ENCODE results near the gene GNL1.
A peak's percentile ranks its signal among the peaks of the same experiment; 100 is the strongest.
"Not testable (repeated sequence)": the region's sequence is repeated elsewhere in the genome, so short reads cannot be mapped to it uniquely, and the experiment has no call there.

The GNL1 gene

GRCh38 chr6:30533460-30534294 lies 22.6 kb downstream of the GNL1 start:
- no peak overlapping the region for H3K4me3 ChIP-seq (ENCODE audit: low read length)
- TF ChIP-seq, protein P1, sequence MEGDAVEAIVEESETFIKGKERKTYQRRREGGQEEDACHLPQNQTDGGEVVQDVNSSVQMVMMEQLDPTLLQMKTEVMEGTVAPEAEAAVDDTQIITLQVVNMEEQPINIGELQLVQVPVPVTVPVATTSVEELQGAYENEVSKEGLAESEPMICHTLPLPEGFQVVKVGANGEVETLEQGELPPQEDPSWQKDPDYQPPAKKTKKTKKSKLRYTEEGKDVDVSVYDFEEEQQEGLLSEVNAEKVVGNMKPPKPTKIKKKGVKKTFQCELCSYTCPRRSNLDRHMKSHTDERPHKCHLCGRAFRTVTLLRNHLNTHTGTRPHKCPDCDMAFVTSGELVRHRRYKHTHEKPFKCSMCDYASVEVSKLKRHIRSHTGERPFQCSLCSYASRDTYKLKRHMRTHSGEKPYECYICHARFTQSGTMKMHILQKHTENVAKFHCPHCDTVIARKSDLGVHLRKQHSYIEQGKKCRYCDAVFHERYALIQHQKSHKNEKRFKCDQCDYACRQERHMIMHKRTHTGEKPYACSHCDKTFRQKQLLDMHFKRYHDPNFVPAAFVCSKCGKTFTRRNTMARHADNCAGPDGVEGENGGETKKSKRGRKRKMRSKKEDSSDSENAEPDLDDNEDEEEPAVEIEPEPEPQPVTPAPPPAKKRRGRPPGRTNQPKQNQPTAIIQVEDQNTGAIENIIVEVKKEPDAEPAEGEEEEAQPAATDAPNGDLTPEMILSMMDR (IDR thresholded peaks at IDR 0.05; ENCODE audit: insufficient read depth, low read depth, low read length, missing control alignments) = no peak
- no peak for DNase-seq (ENCODE audit: low read depth)

DNA sequence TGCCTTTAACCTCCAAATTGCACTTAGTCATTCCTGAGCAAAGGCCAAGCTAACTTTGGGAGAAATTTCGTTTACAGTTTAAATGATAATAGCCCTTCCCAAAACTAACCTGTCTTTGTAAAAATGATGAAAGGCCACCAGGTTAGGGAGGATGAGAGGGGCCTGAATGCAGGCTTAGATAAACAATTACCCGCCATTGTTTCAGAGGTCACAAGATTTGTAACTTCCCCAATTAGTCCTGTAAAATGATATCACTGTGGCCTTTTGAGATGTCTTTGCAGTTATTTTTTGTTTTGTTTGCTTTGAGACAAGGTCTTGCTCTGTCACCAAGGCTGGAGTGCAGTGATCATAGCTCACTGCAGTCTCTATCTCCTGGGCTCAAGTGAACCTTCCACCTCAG lies 26.3 kb downstream of the GNL1 start:
- no peak overlapping the region for H3K4me3 ChIP-seq (ENCODE audit: low read length)
- TF ChIP-seq, protein P1 (IDR thresholded peaks at IDR 0.05; ENCODE audit: insufficient read depth, low read depth, low read length, missing control alignments) = no peak
- no peak for DNase-seq (ENCODE audit: low read depth)

DNA sequence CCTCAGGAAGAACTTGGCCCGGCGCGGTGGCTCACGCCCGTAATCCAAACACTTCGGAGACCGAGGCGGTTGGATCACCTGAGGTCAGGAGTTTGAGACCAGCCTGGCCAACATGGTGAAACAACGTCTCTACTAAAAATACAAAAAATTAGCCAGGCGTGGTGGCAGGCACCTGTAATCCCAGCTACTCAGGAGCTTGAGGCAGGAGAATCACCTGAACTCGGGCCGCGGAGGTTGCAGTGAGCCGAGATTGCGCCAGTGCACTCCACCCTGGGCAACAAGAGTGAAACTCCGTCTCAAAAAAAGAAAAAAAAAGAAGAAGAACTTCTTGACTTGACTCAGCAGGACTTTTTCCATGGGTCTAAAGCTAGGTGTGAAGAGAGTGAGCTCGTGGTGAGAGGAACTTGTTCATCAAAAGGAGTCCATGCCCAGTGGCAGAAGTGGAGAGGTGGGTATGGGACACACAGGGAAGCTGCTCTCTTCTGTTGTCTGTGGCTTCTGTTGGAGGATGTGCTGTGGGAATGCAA lies 26.9 kb downstream of the GNL1 start:
- not testable (repeated sequence) for H3K4me3 ChIP-seq (ENCODE audit: low read length); DNase-seq (ENCODE audit: low read depth)

DNA sequence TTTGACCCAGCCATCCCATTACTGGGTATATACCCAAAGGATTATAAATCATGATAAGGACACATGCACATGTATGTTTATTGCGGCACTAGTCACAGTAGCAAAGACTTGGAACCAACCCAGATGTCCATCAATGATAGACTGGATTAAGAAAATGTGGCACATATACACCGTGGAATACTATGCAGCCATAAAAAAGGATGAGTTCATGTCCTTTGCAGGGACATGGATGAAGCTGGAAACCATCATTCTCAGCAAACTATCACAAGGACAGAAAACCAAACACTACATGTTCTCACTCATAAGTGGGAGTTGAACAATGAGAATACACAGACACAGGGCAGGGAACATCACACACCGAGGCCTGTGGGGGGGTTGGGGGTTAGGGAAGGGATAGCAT lies 29.8 kb downstream of the GNL1 start:
- not testable (repeated sequence) for H3K4me3 ChIP-seq (ENCODE audit: low read length); DNase-seq (ENCODE audit: low read depth)

GRCh38 chr6:30521952-30522351 lies 34.3 kb downstream of the GNL1 start:
- DNase-seq (ENCODE audit: low read depth) = peak; percentile 42
- not testable (repeated sequence) for H3K4me3 ChIP-seq (ENCODE audit: low read length)

DNA sequence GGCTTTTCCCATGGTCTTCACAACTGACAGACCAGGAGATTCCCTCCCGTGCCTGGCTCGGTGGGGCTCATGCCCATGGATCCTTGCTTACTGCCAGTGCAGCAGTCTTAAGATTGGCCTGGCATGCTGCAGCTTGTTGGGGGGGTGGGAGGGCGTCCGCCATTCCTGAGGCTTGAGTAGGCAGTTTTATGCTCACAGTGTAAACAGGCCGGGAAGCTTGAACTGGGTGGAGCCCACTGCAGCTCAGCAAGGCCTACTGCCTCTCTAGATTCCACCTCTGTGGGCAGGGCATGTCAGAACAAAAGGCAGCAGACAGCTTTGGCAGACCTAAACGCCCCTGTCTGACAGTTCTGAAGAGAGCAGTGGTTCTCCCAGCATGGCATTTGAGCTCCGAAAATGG lies 35.2 kb downstream of the GNL1 start:
- DNase-seq (ENCODE audit: low read depth) = peak; percentile 96
- not testable (repeated sequence) for H3K4me3 ChIP-seq (ENCODE audit: low read length)

DNA sequence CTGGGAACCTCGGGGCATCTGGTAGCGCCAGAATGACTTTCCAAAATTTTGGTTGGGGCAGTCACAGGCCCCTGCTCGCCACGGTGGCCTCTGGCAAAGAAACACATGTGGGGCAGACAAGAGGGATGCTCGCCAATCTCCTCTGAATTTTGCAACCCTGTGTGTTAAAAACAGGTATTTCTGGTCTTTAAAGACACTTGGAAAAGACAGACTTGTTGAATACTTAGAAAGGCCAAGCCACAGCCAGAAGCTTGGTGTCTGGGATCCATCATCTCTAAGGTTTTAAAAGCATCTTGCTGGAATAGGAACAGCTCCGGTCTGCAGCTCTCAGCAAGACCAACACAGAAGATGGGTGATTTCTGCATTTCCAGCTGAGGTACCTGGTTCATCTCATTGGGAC lies 35.8 kb downstream of the GNL1 start:
- peak; percentile 70 for DNase-seq (ENCODE audit: low read depth)
- no peak overlapping the region for H3K4me3 ChIP-seq (ENCODE audit: low read length)
- TF ChIP-seq, protein P1 (IDR thresholded peaks at IDR 0.05; ENCODE audit: insufficient read depth, low read depth, low read length, missing control alignments) = no peak

GRCh38 chr6:30518505-30519145 lies 37.7 kb downstream of the GNL1 start:
- DNase-seq (ENCODE audit: low read depth) = not testable (repeated sequence)

DNA sequence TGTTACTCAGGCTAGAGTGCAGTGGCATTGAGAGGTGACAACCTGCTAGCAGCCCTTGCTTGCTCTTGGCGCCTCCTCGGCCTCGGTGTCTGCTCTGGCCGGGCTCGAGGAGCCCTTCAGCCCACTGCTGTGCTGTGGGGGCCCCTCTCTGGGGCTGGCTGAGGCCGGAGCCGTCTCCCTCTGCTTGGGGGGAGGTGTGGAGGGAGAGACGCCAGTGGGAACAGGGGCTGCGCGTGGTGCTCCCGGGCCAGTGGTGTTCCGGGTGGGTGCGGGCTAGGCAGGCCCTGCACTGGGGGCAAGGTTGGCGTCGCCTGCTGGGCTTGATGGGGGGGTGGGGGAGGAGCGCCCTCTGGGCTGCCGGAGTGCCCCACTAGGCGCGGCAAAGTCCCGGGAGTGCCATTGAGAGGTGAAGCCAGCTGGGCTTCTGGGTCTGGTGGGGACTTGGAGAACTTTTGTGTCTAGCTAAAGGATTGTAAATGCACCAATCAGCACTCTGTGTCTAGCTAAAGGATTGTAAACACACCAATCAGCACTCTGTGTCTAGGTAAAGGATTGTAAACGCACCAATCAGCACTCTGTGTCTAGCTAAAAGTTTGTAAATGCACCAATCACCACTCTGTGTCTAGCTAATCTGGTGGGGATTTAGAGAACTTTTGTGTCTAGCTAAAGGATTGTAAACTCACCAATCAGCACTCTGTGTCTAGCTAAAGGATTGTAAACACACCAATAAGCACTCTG lies 38.4 kb downstream of the GNL1 start:
- not testable (repeated sequence) for H3K4me3 ChIP-seq (ENCODE audit: low read length); DNase-seq (ENCODE audit: low read depth)

More at GRCh38 chr6:30518505-30519145, 37.7 kb downstream of the GNL1 start:
- H3K4me3 ChIP-seq (ENCODE audit: low read length) = not testable (repeated sequence)

- H3K4me3 ChIP-seq (ENCODE audit: low read length); DNase-seq (ENCODE audit: low read depth): not testable (repeated sequence)
Measured at GRCh38 chr6:30516754-30517076, 39.6 kb downstream of the GNL1 start.
